Thoracic aorta (tissue), 2 donors: ENCODE data around the gene GPR162. TPM values are rescaled to one million over a fixed set of nuclear protein-coding genes. Genes with fewer than 3 reads are reported as not detected.
"Not testable (repeated sequence)": the region's sequence is repeated elsewhere in the genome, so short reads cannot be mapped to it uniquely, and the experiment has no call there.

Experiments used
- ATAC-seq: fragments of 150-250 bp; one replicate; pipeline ENCODE4 v1.8.0; 2017; ENCODE audit warnings: low read depth; ENCODE audit not compliant: insufficient number of reproducible peaks, low FRiP score
- DNase-seq: peaks from one replicate; pipeline ENCODE4 v3.0.0-alpha.2; 2020; ENCODE audit warnings: low spot score
- H3K27ac ChIP-seq, 2 donors: fragments of 200-600 bp; sonication (generic); 1 replicate in 1 of 2; 2 replicates in 1 of 2; pipeline ENCODE4 v1.5.1; 2016; ENCODE audit warnings: mild to moderate bottlenecking in 2 of 2, moderate library complexity in 2 of 2
- H3K27me3 ChIP-seq: fragments of 200-600 bp; sonication (generic); replicated peaks from 2 replicates; pipeline ENCODE4 v1.6.0; 2016; ENCODE audit warnings: mild to moderate bottlenecking; ENCODE audit not compliant: insufficient read depth
- H3K36me3 ChIP-seq: fragments of 200-600 bp; sonication (generic); one replicate; pipeline ENCODE4 v1.5.1; 2016
- H3K4me1 ChIP-seq, 2 donors: fragments of 200-600 bp; sonication (generic); 1 replicate in 1 of 2; 2 replicates in 1 of 2; pipeline versions ENCODE4 v1.5.1 to v1.6.0; 2016; ENCODE audit warnings: low read depth in 2 of 2, mild to moderate bottlenecking in 1 of 2; ENCODE audit not compliant: control insufficient read depth in 1 of 2
- H3K4me3 ChIP-seq: fragments of 200-600 bp; sonication (generic); 2 replicates; pipeline ENCODE4 v1.5.1; 2016; ENCODE audit warnings: mild to moderate bottlenecking
- H3K9me3 ChIP-seq: fragments of 200-600 bp; sonication (generic); 2 replicates; pipeline ENCODE4 v1.5.1; 2016
- total RNA-seq, 2 donors: library from RNA; depleted of rRNA; stranded (reverse); fragments of >200 nt; gene quantifications; one replicate each; pipeline versions ENCODE4 v1.1.0 to v1.2.3, GENCODE V29; 2016
- TF ChIP-seq, protein P1 (sequence below): fragments of 200-600 bp; sonication (generic); IDR thresholded peaks from one replicate; pipeline ENCODE4 v1.5.1; 2019; ENCODE audit warnings: antibody characterized with exemption

The GPR162 gene
- total RNA-seq, 2 donors from 2014 or later, result 1.1 to 3.1 TPM

DNA sequence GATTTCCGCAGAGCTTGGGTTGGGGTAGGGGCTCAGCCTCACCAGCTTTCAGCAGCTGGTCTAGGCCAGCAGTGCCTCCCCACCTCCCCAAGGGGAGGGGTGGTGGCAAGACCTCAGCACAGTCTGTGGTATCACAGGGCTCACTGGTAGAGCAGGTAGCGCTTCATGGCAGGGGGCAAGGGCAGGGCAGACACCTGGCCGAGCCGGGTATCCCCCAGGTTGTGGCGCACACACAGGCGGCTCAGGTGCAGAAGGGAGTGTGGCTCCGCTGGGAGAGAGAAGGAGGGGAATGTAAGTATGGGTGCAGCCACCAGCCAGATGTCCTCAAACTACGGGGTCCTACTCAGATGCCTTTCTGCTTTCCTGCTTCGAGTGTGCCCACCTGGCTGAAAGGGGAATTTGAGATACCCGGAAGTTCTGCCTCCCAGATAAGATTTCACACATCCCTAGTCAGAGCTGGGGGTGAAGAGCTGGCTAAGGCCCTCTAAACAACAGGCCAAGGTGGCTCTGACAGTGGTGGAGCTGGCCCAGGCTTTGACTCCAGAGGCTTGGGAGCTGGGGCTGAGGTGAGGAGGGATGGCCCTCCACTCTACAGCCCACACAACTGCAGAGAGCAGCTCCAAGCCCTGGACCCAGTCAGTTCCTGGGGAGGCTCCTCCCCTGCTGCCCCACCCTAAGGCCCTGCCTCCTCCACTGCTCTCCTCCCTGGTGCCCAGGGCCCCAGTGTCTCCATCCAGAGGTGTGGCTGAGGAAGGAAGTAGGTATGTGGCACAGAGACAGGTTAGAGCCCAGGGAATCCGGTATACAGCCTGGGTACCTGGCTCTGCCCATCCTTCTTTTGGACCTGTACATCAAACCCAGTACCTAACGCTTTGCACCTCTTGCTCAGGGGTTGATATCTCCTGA lies 49.7 kb downstream of the GPR162 start:
- Histone ChIP-seq H3K27me3 (no peaks in the 10 kb centered on the region), H3K36me3 (peaks cover 11% of the 10 kb centered on the region), H3K4me1 (peaks cover 33 to 50% of the 10 kb centered on the region in 2 donors), H3K9me3 (no peaks in the 10 kb centered on the region), H3K4me3 (peak overlapping the region; percentile 97), H3K27ac (peak overlapping the region; percentile 89 to 94)
- TF ChIP-seq, protein P1, sequence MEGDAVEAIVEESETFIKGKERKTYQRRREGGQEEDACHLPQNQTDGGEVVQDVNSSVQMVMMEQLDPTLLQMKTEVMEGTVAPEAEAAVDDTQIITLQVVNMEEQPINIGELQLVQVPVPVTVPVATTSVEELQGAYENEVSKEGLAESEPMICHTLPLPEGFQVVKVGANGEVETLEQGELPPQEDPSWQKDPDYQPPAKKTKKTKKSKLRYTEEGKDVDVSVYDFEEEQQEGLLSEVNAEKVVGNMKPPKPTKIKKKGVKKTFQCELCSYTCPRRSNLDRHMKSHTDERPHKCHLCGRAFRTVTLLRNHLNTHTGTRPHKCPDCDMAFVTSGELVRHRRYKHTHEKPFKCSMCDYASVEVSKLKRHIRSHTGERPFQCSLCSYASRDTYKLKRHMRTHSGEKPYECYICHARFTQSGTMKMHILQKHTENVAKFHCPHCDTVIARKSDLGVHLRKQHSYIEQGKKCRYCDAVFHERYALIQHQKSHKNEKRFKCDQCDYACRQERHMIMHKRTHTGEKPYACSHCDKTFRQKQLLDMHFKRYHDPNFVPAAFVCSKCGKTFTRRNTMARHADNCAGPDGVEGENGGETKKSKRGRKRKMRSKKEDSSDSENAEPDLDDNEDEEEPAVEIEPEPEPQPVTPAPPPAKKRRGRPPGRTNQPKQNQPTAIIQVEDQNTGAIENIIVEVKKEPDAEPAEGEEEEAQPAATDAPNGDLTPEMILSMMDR, result no peak
- DNase-seq, result no peak
- no peak for ATAC-seq

DNA sequence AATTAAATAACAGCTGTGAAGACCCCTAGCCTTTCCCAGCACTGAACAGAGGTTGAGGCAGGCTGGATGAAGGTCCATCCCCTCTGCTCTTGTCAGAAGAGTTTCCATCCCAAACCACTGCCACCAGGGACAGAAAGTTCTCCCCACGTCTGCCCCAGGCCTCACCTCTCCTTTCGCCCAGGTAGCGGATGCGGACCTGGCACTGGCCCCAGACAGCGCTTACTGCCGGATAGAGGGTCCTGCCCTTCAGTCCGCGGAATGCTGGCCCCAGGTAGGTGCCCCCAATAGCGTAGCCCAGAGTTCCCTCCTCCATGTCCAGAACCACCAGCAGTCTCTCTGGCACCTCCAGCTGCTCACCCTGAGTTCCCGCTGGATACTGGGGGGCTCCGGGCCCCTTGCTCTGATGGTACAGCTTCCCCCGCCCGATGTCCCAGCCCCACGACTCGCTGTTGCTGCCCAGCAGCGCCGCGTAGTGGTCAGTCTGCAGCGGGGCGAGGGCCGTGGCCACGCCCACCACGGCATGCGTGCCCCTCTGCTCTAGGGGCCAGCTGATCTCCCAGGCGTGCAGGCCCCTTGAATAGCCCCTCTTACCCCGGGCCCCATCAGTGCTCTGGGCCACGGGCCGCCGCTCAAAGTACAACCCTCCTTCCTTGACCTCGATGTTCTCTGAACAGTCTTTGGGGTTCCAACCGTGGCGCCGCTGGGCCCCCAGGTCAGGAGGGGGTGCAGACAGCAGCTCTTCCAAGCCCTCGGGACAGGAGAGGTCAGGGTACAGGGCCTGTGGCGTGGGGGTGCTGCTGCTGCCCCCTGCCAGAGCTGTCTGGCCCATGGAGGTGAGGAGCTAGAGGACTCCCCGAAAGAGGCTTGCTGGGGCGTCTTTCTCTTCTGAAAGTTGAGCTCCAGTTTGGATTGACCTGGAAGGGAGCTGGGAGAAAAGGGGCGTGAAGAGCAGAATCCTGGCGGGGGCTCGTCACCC lies 50.7 kb downstream of the GPR162 start:
- peak overlapping the region; percentile 97 for H3K4me3 ChIP-seq
- H3K27ac ChIP-seq, result peak overlapping the region; percentile 89 to 94
- no peaks in the 10 kb centered on the region for H3K9me3 ChIP-seq
- H3K36me3 ChIP-seq, result peaks cover 11% of the 10 kb centered on the region
- H3K4me1 ChIP-seq, result peaks cover 33 to 43% of the 10 kb centered on the region in 2 donors
- ATAC-seq (peak; percentile 40), DNase-seq (peak; percentile 43)
- no peaks in the 10 kb centered on the region for H3K27me3 ChIP-seq
- TF ChIP-seq, protein P1, result peak; percentile 91

DNA sequence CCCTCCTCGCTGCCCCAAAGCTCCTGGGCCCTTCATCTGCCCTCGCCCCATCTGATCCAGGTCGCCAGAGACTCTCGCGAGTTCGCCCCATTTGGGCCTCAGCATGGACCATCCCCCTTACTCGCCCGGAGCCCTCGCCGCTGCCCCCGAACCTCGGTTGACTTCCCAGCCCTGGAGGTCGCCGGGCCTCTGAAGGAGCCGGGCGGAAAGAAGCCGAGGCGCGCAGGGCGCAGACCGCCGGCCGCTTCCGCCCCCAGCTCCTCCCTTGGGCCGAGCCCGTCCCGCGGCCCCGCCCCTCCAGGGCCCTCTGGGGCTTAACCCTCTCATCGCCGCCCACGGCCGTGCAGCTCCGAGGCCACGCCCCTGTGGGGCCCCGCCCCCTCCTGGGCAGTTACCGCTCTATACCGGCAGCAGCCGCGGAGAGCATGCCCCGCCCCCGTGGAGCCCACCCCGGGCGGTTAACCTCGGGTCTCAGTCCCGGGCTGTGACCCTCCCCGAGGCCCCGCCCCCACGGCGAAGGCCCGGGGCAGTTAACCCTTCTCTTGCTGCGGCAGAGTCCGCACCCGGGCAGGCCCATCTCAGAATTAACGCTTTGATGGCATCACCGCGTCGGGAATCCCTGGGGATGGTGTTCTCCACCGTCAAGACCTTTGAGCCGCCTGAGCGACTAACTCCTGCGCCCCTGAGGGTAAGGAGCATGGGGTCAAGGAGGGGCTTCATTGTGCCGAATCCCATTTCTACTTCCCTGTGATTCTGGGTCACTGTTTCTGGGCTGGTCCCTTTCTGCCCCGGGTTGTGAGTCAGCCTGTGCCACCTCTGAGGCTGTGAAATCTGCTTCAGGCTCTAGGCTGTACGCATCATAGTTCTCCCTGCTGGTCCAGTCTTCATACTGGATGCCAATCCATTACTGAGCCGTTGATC lies 51.7 kb downstream of the GPR162 start, which contains the start of gene SPSB2:
TSS of gene SPSB2 (minus strand) at position 210 of the 921 bp plus-strand sequence. CDS start 402 bp downstream, outside the sequence.
- ATAC-seq (peak; percentile 90), DNase-seq (peak; percentile 88)
- peak within 1 kb of the TSS; percentile 97 for H3K4me3 ChIP-seq
- peak within 1 kb of the TSS; percentile 89 to 94 for H3K27ac ChIP-seq
- H3K4me1 ChIP-seq, result peaks cover 31 to 42% of the 10 kb centered on the region in 2 donors
- H3K9me3 ChIP-seq, result no peaks in the 10 kb centered on the region
- TF ChIP-seq, protein P1, result no peak
- peaks cover 11% of the 10 kb centered on the region for H3K36me3 ChIP-seq
- H3K27me3 ChIP-seq, result no peaks in the 10 kb centered on the region

DNA sequence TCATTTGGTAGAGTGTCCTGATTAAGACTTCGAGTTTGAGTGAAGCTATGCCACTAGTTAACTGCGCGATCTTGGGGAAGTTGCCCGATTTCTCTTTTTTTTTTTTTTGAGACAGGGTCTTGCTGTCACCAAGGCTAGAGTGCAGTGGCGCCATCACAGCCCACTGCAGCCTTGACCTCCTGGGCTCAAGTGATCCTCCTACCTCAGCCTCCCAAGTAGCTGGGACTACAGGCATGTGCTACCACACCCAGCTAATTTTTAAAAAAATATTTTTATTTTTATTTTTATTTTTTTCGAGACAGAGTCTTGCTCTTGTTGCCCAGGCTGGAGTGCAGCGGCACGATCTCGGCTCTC lies 52.4 kb downstream of the GPR162 start:
- H3K9me3 ChIP-seq, ATAC-seq, DNase-seq, H3K27me3 ChIP-seq: not testable (repeated sequence)
- Histone ChIP-seq H3K4me3 (peak overlapping the region; percentile 97), H3K27ac (peak overlapping the region; percentile 89 to 94), H3K36me3 (peaks cover 11% of the 10 kb centered on the region), H3K4me1 (peaks cover 25 to 36% of the 10 kb centered on the region in 2 donors)

Other genes with a start within 250 kb of the GPR162 start
- gene CHD4, start 214.4 kb upstream of the GPR162 start, total RNA-seq, result 100 to 1,000 TPM; 193 to 205 TPM
- 1 to 10 TPM; 4.8 to 6.8 TPM for gene LPAR5, start 185.9 kb upstream of the GPR162 start, total RNA-seq
- 1 to 10 TPM; 5.1 to 9.1 TPM for gene ACRBP, start 174.4 kb upstream of the GPR162 start, total RNA-seq
- 10 to 100 TPM; 21.8 to 36.9 TPM for gene ING4, start 158.7 kb upstream of the GPR162 start, total RNA-seq
- 10 to 100 TPM; 36.8 to 45.3 TPM for gene ZNF384, start 132.4 kb upstream of the GPR162 start, total RNA-seq
- gene PIANP, start 121.0 kb upstream of the GPR162 start, total RNA-seq, result 1 to 10 TPM; 3.1 to 4.2 TPM
- gene COPS7A, start 97.8 kb upstream of the GPR162 start, total RNA-seq, result 10 to 100 TPM; 69.9 to 78.2 TPM
- gene MLF2, start 68.7 kb upstream of the GPR162 start, total RNA-seq, result 100 to 1,000 TPM; 129 to 179 TPM
- gene PTMS, start 55.5 kb upstream of the GPR162 start, total RNA-seq, result 100 to 1,000 TPM; 168 to 186 TPM
- gene LAG3, start 49.3 kb upstream of the GPR162 start, total RNA-seq, result 1 to 10 TPM in 1 of 2 donors, under 1 TPM in 1; 0.95 to 1.5 TPM
- 10 to 100 TPM; 22.3 to 25.0 TPM for gene CD4, start 32.3 kb upstream of the GPR162 start, total RNA-seq
- gene P3H3, start 6.6 kb downstream of the GPR162 start, total RNA-seq, result 10 to 100 TPM; 66.1 to 77.7 TPM
- gene GNB3, start 19.1 kb downstream of the GPR162 start, total RNA-seq, result 10 to 100 TPM in 1 of 2 donors, 1 to 10 TPM in 1; 9.3 to 16.6 TPM
- 1 to 10 TPM; 1.8 to 1.9 TPM for gene CDCA3, start 29.5 kb downstream of the GPR162 start, total RNA-seq
- 10 to 100 TPM; 54.3 to 62.7 TPM for gene USP5, start 30.3 kb downstream of the GPR162 start, total RNA-seq
- gene TPI1, start 45.7 kb downstream of the GPR162 start, total RNA-seq, result 100 to 1,000 TPM; 287 to 322 TPM
- 10 to 100 TPM in 1 of 2 donors, 1 to 10 TPM in 1; 9.2 to 19.1 TPM for gene SPSB2, start 51.5 kb downstream of the GPR162 start, total RNA-seq
- 1 to 10 TPM; 8.5 TPM for gene LRRC23, start 83.0 kb downstream of the GPR162 start, total RNA-seq
- gene ENO2, start 92.8 kb downstream of the GPR162 start, total RNA-seq, result 10 to 100 TPM; 53.6 to 57.9 TPM
- 100 to 1,000 TPM; 109 to 163 TPM for gene ATN1, start 106.1 kb downstream of the GPR162 start, total RNA-seq
- not detected for gene RNU7-1, start 122.0 kb downstream of the GPR162 start, total RNA-seq
- 100 to 1,000 TPM; 370 to 416 TPM for gene C12orf57, start 122.2 kb downstream of the GPR162 start, total RNA-seq
- 10 to 100 TPM; 19.0 to 24.0 TPM for gene PTPN6, start 129.5 kb downstream of the GPR162 start, total RNA-seq
- gene PHB2, start 148.8 kb downstream of the GPR162 start, total RNA-seq, result 100 to 1,000 TPM; 103 to 139 TPM
- 10 to 100 TPM; 31.5 to 31.7 TPM for gene EMG1, start 149.1 kb downstream of the GPR162 start, total RNA-seq
- gene LPCAT3, start 196.7 kb downstream of the GPR162 start, total RNA-seq, result 10 to 100 TPM; 40.5 to 51.9 TPM
- 100 to 1,000 TPM; 456 to 715 TPM for gene C1S, start 238.9 kb downstream of the GPR162 start, total RNA-seq